K562 (cell line): ENCODE data around the gene TENM3. TPM values are rescaled to one million over a fixed set of nuclear protein-coding genes. Genes with fewer than 3 reads are reported as not detected.

Experiments used
- ARID2 ChIP-seq: fragments of 450-650 bp; IDR thresholded peaks from 2 replicates; pipeline ENCODE4 v1.6.1; 2017; ENCODE audit warnings: antibody characterized with exemption, mild to moderate bottlenecking
- ARNT ChIP-seq, 2 experiments: fragments of 450-650 bp; IDR thresholded peaks; 2 replicates each; pipeline ENCODE4 v1.6.1; 2016; ENCODE audit warnings: mild to moderate bottlenecking in 1 of 2
- BRF1 ChIP-seq: IDR thresholded peaks from 3 replicates; pipeline ENCODE4 v1.6.1; 2011; ENCODE audit warnings: borderline replicate concordance, mild to moderate bottlenecking; ENCODE audit not compliant: insufficient read length; ENCODE audit errors: extremely low read depth
- KAT8 ChIP-seq: fragments of 450-650 bp; IDR thresholded peaks from 2 replicates; pipeline ENCODE4 v1.6.1; 2016; ENCODE audit warnings: low read depth, mild to moderate bottlenecking
- PCBP2 ChIP-seq: fragments of 200-400 bp; formaldehyde crosslinking; IDR thresholded peaks from 2 replicates; pipeline ENCODE4 v1.6.1; 2018; ENCODE audit warnings: low read length, low read depth, mild to moderate bottlenecking, moderate library complexity; ENCODE audit not compliant: poor library complexity, severe bottlenecking
- PHF8 ChIP-seq: fragments of 200-600 bp; sonication (generic); IDR thresholded peaks from 2 replicates; pipeline ENCODE4 v1.6.1; 2012; ENCODE audit warnings: mixed run types, mild to moderate bottlenecking, inconsistent platforms, low read length, moderate library complexity, borderline replicate concordance
- REST ChIP-seq, 2 experiments: fragments of 450-650 bp; formaldehyde crosslinking in 1 of 2; IDR thresholded peaks; 2 replicates each; pipeline versions ENCODE4 v1.4.0 to v1.6.1; 2014 to 2020; ENCODE audit warnings: mild to moderate bottlenecking in 2 of 2, borderline replicate concordance in 1 of 2, low read depth in 1 of 2
- SMARCA4 ChIP-seq: fragments of 450-650 bp; IDR thresholded peaks from 2 replicates; pipeline ENCODE4 v1.6.1; 2016
- ZBED1 ChIP-seq: IDR thresholded peaks from 2 replicates; pipeline ENCODE4 v1.6.1; 2014
- ZBTB43 ChIP-seq: sonication (generic); formaldehyde crosslinking; IDR thresholded peaks from 2 replicates; pipeline ENCODE4 v1.8.0; 2023; ENCODE audit warnings: mild to moderate bottlenecking, missing genetic modification reagents
- ZNF263 ChIP-seq: sonication (generic); formaldehyde crosslinking; IDR thresholded peaks from 2 replicates; pipeline ENCODE4 v1.8.0; 2022; ENCODE audit warnings: mild to moderate bottlenecking, missing genetic modification reagents, borderline replicate concordance
- ZNF778 ChIP-seq: fragments of 450-650 bp; formaldehyde crosslinking; IDR thresholded peaks from 2 replicates; pipeline ENCODE4 v1.4.0; 2020; ENCODE audit warnings: mild to moderate bottlenecking, moderate library complexity
- polyA plus RNA-seq, 8 experiments: library from polyadenylated mRNA; depleted of rRNA in 4 of 8; stranded (reverse) in 5 of 8; unstranded in 3 of 8; fragments of >200 nt; fragmentation: Nextera tagmentation in 2 of 8; fragmentation: Illumina TruSeq in 1 of 8; extraction: Ambion mirVana in 2 of 8; extraction: Trizol in 1 of 8; gene quantifications; 2 replicates each; pipeline versions ENCODE4 v1.2.1 to v1.2.3, GENCODE V29; 2011 to 2014; ENCODE audit warnings: inconsistent platforms in 1 of 8, missing spikeins in 1 of 8
- total RNA-seq, 7 experiments: library from RNA; depleted of rRNA in 6 of 7; stranded (reverse); fragments of >200 nt in 6 of 7; fragmentation: Illumina TruSeq in 2 of 7; extraction: Trizol in 2 of 7; gene quantifications; 2 replicates each; pipeline versions ENCODE4 v1.2.1 to v1.2.3, GENCODE V29; 2011 to 2021; ENCODE audit warnings: low replicate concordance in 1 of 7

TENM3 gene
- total and polyA plus RNA-seq, 9 of the 15 experiments (the other 6 are each of a cell fraction or from before 2014, with no cell fraction given), result 0.01 to 0.02 TPM; not detected in 7

DNA sequence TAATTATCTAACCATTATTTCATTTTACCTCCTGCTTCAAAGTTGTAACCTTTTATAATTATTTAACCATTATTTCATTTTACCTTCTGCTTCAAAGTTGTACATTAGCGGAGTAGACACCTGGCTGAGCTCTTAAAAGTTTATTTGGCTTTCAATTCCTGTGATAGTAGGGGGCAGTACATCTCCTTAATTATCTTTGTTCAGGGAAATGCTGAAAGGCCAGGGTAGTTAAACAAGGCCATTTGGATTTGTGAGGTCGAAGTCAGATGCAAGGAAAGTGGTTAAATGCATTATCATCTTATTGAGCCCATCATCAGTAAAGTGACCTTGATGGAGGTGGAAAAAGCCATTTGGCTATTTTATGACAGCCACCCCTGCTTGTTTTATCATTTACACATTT is 210.6 kb downstream of the TENM3 start (continued):
- no peak for TF ChIP-seq ARNT (IDR thresholded peaks at IDR 0.05)
- no peak for TF ChIP-seq PHF8
- TF ChIP-seq ZNF778 (CRISPR knock-in tag), result no peak
- no peak for TF ChIP-seq KAT8
- TF ChIP-seq ARID2, result no peak
- no peak for TF ChIP-seq ZNF263 (CRISPR knock-in tag)
- no peak for TF ChIP-seq REST (IDR thresholded peaks at IDR 0.05; ENCODE audit: borderline replicate concordance)
- no peak for TF ChIP-seq REST (CRISPR knock-in tag; IDR thresholded peaks at IDR 0.05; ENCODE audit: low read depth)
- TF ChIP-seq BRF1, result no peak
- no peak for TF ChIP-seq PCBP2
- no peak for TF ChIP-seq ZBTB43
- no peak for TF ChIP-seq ZBED1
- no peak for TF ChIP-seq SMARCA4
